Kidney tubule cell (primary cell): ENCODE results near the gene ASB10.

Source experiments
- DNase-seq: peaks from one replicate; pipeline ENCODE4 v3.0.0-alpha.2; 2018; ENCODE audit warnings: low spot score

The ASB10 gene

GRCh38 chr7:151166629-151167196 is 20.3 kb downstream of the ASB10 start:
- DNase-seq, result no peak

- DNase-seq, result no peak
Observed at GRCh38 chr7:151161757-151162156, 25.3 kb downstream of the ASB10 start.

- DNase-seq, result peak; percentile 53
Observed at GRCh38 chr7:151157645-151158329, 29.3 kb downstream of the ASB10 start.

GRCh38 chr7:151152643-151153513 is 34.2 kb downstream of the ASB10 start:
- DNase-seq, result no peak

- DNase-seq, result no peak
Observed at GRCh38 chr7:151150388-151150787, 36.7 kb downstream of the ASB10 start.

- DNase-seq, result no peak
Observed at GRCh38 chr7:151148319-151149259, 38.5 kb downstream of the ASB10 start.

- no peak for DNase-seq
Observed at GRCh38 chr7:151146761-151147160, 40.3 kb downstream of the ASB10 start.

- DNase-seq, result no peak
Observed at GRCh38 chr7:151144387-151144786, 42.7 kb downstream of the ASB10 start.

GRCh38 chr7:151143261-151144015 is 43.6 kb downstream of the ASB10 start:
- DNase-seq, result no peak

- no peak for DNase-seq
Observed at GRCh38 chr7:151142686-151143040, 44.4 kb downstream of the ASB10 start.

- DNase-seq, result no peak
Observed at GRCh38 chr7:151141855-151142685, 45.0 kb downstream of the ASB10 start.

- DNase-seq, result no peak
Observed at GRCh38 chr7:151141311-151141854, 45.7 kb downstream of the ASB10 start.

GRCh38 chr7:151140826-151141225 is 46.2 kb downstream of the ASB10 start:
- DNase-seq, result no peak

- no peak for DNase-seq
Observed at GRCh38 chr7:151139791-151140190, 47.3 kb downstream of the ASB10 start.

- no peak for DNase-seq
Observed at GRCh38 chr7:151139071-151139790, 47.8 kb downstream of the ASB10 start.

- DNase-seq, result no peak
Observed at GRCh38 chr7:151138153-151138851, 48.7 kb downstream of the ASB10 start.

GRCh38 chr7:151137791-151138152 is 49.3 kb downstream of the ASB10 start:
- DNase-seq, result no peak

- DNase-seq, result no peak
Observed at GRCh38 chr7:151137076-151137675, 49.9 kb downstream of the ASB10 start.
